ENCODE results near the gene POLD2.

DNA sequence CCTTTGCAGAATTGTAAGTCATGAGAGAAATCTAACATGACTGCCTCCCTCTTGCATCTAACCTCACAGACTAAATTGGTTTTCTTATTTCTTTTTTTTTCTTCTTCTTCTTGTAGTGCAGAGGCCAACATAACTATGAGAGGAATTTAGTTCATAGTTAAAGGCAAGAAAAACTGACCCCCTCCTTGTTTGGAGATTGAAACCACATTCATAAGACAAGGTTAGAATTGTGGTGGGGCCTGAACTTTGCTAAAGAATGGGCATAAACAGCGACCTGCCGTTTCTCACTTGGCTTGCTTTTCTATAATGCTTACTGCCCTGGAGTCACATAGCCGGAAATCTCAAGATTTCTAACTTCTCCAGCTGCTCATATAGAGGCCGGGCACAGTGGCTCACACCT lies 38.6 kb downstream of the POLD2 start:
- TF ChIP-seq, protein P1, sequence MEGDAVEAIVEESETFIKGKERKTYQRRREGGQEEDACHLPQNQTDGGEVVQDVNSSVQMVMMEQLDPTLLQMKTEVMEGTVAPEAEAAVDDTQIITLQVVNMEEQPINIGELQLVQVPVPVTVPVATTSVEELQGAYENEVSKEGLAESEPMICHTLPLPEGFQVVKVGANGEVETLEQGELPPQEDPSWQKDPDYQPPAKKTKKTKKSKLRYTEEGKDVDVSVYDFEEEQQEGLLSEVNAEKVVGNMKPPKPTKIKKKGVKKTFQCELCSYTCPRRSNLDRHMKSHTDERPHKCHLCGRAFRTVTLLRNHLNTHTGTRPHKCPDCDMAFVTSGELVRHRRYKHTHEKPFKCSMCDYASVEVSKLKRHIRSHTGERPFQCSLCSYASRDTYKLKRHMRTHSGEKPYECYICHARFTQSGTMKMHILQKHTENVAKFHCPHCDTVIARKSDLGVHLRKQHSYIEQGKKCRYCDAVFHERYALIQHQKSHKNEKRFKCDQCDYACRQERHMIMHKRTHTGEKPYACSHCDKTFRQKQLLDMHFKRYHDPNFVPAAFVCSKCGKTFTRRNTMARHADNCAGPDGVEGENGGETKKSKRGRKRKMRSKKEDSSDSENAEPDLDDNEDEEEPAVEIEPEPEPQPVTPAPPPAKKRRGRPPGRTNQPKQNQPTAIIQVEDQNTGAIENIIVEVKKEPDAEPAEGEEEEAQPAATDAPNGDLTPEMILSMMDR (IDR thresholded peaks at IDR 0.05), result no peak
- TF ChIP-seq EP300 (IDR thresholded peaks at IDR 0.05), result no peak
- TF ChIP-seq POLR2A (IDR thresholded peaks at IDR 0.05), result no peak
- TF ChIP-seq POLR2AphosphoS5 (IDR thresholded peaks at IDR 0.05), result no peak

All from suprapubic skin (tissue), 4 donors.